ENCODE data around the gene F2R.

The F2R gene

DNA sequence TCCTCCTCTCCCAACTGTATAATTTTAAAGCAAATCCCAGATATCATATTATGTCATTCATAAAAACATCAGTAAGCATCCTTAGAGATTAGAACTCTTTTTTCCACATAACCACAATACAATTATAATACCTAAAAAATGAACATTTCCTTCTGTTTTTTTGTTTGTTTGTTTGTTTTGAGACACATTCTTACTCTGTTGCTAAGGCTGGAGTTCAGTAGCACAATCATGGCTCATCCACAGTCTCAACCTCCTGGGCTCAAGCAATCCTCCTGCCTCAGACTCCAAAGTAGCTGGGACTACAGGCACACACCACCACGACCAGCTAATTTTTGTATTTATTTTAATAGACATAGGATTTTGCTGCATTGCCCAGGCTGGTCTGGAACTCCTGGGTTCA is 8.0 kb downstream of the F2R start:
- no peak overlapping the region for H4K8ac ChIP-seq (ENCODE audit: low read depth, low read length)
- H3K79me2 ChIP-seq (ENCODE audit: control insufficient read depth, insufficient read depth, low read length, poor library complexity): no peaks in the 10 kb centered on the region
- H2BK12ac ChIP-seq (ENCODE audit: low read length): no peak overlapping the region
- no peak overlapping the region for H3K4ac ChIP-seq (ENCODE audit: low read depth, low read length)
- no peak overlapping the region for H2AFZ ChIP-seq (ENCODE audit: insufficient read depth, low read length, poor library complexity)
- no CpG with 5 or more reads among the region's 1 CpG for WGBS (ENCODE audit: extremely low coverage, insufficient coverage, insufficient read length)
- H2BK5ac ChIP-seq (ENCODE audit: low read depth, low read length, poor library complexity): no peak overlapping the region
- no peak overlapping the region for H4K91ac ChIP-seq (ENCODE audit: low read depth, low read length)
- no peak overlapping the region for H3K23ac ChIP-seq (ENCODE audit: low read length)
- no peak overlapping the region for H3K14ac ChIP-seq (ENCODE audit: low read length)
- no peaks in the 10 kb centered on the region for H3K79me1 ChIP-seq (ENCODE audit: low read length)
- H2BK120ac ChIP-seq (ENCODE audit: insufficient read depth, low read length, poor library complexity): no peak overlapping the region
- no peak overlapping the region for H3K4me3 ChIP-seq (ENCODE audit: low read depth, low read length)
- H3K4me1 ChIP-seq (ENCODE audit: control insufficient read depth in 1 of 2, insufficient read depth in 2 of 2, low read length in 2 of 2): no peaks in the 10 kb centered on the region
- H3K4me2 ChIP-seq (ENCODE audit: low read length): no peak overlapping the region
- no peak overlapping the region for H3K27ac ChIP-seq (ENCODE audit: low read depth, low read length)
- no peaks in the 10 kb centered on the region for H3K36me3 ChIP-seq (ENCODE audit: control insufficient read depth in 1 of 2, insufficient read depth in 2 of 2, low read length in 2 of 2)
- H4K12ac ChIP-seq (ENCODE audit: low read depth, low read length): no peak overlapping the region
- no peaks in the 10 kb centered on the region for H3K27me3 ChIP-seq (ENCODE audit: insufficient read depth, low read length)
- H2AK5ac ChIP-seq (ENCODE audit: low read length): no peak overlapping the region
- no peaks in the 10 kb centered on the region for H3K9me3 ChIP-seq (ENCODE audit: insufficient read depth, low read depth, low read length)
- no peak for DNase-seq
- H3K9ac ChIP-seq (ENCODE audit: low read length): no peak overlapping the region
- no peak overlapping the region for H3K18ac ChIP-seq (ENCODE audit: low read length)

DNA sequence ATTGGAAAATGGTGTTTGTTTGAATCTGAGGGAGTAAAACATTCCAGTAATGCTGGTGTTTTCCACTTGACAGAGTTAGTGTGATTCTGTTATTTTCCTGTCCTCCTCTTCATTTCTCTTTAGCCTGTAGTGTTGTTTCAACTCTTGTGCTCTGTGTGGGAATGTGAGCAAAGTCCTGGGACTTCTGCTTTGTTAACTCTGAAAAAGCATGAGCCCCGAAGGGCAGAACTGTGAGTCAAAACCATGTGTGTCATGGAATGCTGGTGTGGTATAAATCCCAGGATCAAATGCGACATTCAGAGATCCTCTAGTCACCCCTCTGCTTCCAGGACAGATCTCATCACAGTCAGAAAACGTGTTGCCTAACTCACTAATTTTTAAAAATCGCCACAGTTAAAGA is 8.9 kb downstream of the F2R start:
- no peak overlapping the region for H3K4ac ChIP-seq (ENCODE audit: low read depth, low read length)
- no peak overlapping the region for H3K9ac ChIP-seq (ENCODE audit: low read length)
- no CpG with 5 or more reads among the region's 4 CpGs for WGBS (ENCODE audit: extremely low coverage, insufficient coverage, insufficient read length)
- no peaks in the 10 kb centered on the region for H3K79me2 ChIP-seq (ENCODE audit: control insufficient read depth, insufficient read depth, low read length, poor library complexity)
- H3K27ac ChIP-seq (ENCODE audit: low read depth, low read length): no peak overlapping the region
- no peak overlapping the region for H4K8ac ChIP-seq (ENCODE audit: low read depth, low read length)
- H2AK5ac ChIP-seq (ENCODE audit: low read length): no peak overlapping the region
- no peak overlapping the region for H2BK120ac ChIP-seq (ENCODE audit: insufficient read depth, low read length, poor library complexity)
- no peaks in the 10 kb centered on the region for H3K79me1 ChIP-seq (ENCODE audit: low read length)
- no peaks in the 10 kb centered on the region for H3K4me1 ChIP-seq (ENCODE audit: control insufficient read depth in 1 of 2, insufficient read depth in 2 of 2, low read length in 2 of 2)
- no peak overlapping the region for H3K14ac ChIP-seq (ENCODE audit: low read length)
- H3K36me3 ChIP-seq (ENCODE audit: control insufficient read depth in 1 of 2, insufficient read depth in 2 of 2, low read length in 2 of 2): no peaks in the 10 kb centered on the region
- no peak overlapping the region for H2BK5ac ChIP-seq (ENCODE audit: low read depth, low read length, poor library complexity)
- no peak overlapping the region for H2AFZ ChIP-seq (ENCODE audit: insufficient read depth, low read length, poor library complexity)
- no peak overlapping the region for H4K12ac ChIP-seq (ENCODE audit: low read depth, low read length)
- H3K4me2 ChIP-seq (ENCODE audit: low read length): no peak overlapping the region
- H2BK12ac ChIP-seq (ENCODE audit: low read length): no peak overlapping the region
- DNase-seq: no peak
- no peak overlapping the region for H4K91ac ChIP-seq (ENCODE audit: low read depth, low read length)
- H3K4me3 ChIP-seq (ENCODE audit: low read depth, low read length): no peak overlapping the region
- H3K27me3 ChIP-seq (ENCODE audit: insufficient read depth, low read length): no peaks in the 10 kb centered on the region
- H3K18ac ChIP-seq (ENCODE audit: low read length): no peak overlapping the region
- H3K9me3 ChIP-seq (ENCODE audit: insufficient read depth, low read depth, low read length): no peaks in the 10 kb centered on the region
- H3K23ac ChIP-seq (ENCODE audit: low read length): no peak overlapping the region

DNA sequence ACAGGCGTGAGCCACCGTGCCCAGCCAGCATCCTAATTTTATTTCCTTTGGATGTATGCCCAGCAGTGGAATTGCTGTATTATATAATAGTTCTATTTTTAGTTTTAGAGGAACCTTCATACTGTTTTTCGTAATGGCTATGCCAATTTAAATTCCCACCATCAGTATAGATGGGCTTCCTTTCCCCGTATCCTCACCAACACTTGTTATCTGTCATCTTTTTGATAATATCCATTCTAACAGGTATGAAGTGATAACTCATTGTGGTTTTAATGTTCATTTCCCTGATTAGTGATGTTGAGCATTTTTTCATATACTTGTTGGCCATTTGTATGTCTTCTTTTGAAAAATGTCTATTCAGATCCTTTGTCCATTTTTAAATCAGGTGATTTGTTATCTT is 13.0 kb downstream of the F2R start:
- Histone ChIP-seq H3K79me1 (ENCODE audit: low read length) (no peaks in the 10 kb centered on the region), H4K91ac (ENCODE audit: low read depth, low read length) (no peak overlapping the region), H3K14ac (ENCODE audit: low read length) (no peak overlapping the region), H3K27me3 (ENCODE audit: insufficient read depth, low read length) (no peaks in the 10 kb centered on the region), H3K4ac (ENCODE audit: low read depth, low read length) (no peak overlapping the region), H3K79me2 (ENCODE audit: control insufficient read depth, insufficient read depth, low read length, poor library complexity) (no peaks in the 10 kb centered on the region), H2BK12ac (ENCODE audit: low read length) (no peak overlapping the region), H3K9me3 (ENCODE audit: insufficient read depth, low read depth, low read length) (no peaks in the 10 kb centered on the region), H3K18ac (ENCODE audit: low read length) (no peak overlapping the region), H2BK5ac (ENCODE audit: low read depth, low read length, poor library complexity) (no peak overlapping the region), H4K12ac (ENCODE audit: low read depth, low read length) (no peak overlapping the region), H3K36me3 (ENCODE audit: control insufficient read depth in 1 of 2, insufficient read depth in 2 of 2, low read length in 2 of 2) (no peaks in the 10 kb centered on the region), H3K27ac (ENCODE audit: low read depth, low read length) (no peak overlapping the region), H3K4me2 (ENCODE audit: low read length) (no peak overlapping the region), H2AK5ac (ENCODE audit: low read length) (no peak overlapping the region), H2BK120ac (ENCODE audit: insufficient read depth, low read length, poor library complexity) (no peak overlapping the region), H3K4me3 (ENCODE audit: low read depth, low read length) (no peak overlapping the region), H3K4me1 (ENCODE audit: control insufficient read depth in 1 of 2, insufficient read depth in 2 of 2, low read length in 2 of 2) (no peaks in the 10 kb centered on the region), H3K23ac (ENCODE audit: low read length) (no peak overlapping the region), H2AFZ (ENCODE audit: insufficient read depth, low read length, poor library complexity) (no peak overlapping the region), H3K9ac (ENCODE audit: low read length) (no peak overlapping the region), H4K8ac (ENCODE audit: low read depth, low read length) (no peak overlapping the region)
- DNase-seq: no peak
- no CpG with 5 or more reads among the region's 4 CpGs for WGBS (ENCODE audit: extremely low coverage, insufficient coverage, insufficient read length)

DNA sequence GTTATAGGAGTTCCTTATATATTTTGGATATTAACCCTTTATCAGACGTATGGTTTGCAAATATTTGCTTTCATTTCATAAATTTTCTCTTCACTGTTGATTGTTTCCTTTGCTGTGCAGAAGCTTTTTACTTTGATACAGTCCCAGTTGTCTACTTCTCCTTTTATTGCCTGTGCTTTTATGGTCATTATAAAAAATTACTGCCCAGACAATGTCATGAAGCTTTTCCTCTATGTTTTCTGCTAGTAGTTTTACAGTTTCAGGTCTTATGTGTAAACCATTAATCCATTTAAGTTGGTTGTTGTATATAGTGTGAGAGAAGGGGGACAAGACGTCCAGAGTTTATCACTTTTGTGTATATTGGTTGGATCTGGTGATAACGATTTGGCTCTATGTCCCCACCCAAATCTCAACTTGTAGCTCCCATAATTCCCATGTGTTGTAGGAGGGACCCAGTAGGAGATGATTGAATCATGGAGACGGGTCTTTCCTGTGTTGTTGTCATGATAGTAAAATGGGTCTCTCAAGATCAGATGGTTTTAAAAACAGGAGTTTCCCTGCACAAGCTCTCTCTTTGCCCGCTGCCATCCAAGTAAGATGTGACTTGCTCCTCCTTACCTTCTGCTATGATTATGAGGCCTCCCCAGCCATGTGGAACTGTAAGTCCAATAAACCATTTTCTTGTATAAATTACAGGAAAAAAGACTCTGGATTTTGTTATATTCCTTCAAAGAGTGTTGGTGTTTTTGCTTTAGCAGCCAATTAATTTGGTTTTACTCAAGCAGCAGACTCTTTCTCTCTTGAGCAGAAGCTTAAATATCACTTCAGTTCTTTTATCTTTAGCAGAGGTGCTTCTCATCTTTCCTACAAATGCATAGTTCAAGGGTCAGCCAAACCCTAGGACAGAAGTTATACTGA is 13.7 kb downstream of the F2R start:
- Histone ChIP-seq H2AK5ac (ENCODE audit: low read length) (no peak overlapping the region), H3K36me3 (ENCODE audit: control insufficient read depth in 1 of 2, insufficient read depth in 2 of 2, low read length in 2 of 2) (no peaks in the 10 kb centered on the region), H2BK120ac (ENCODE audit: insufficient read depth, low read length, poor library complexity) (no peak overlapping the region), H4K12ac (ENCODE audit: low read depth, low read length) (no peak overlapping the region), H4K91ac (ENCODE audit: low read depth, low read length) (no peak overlapping the region), H3K18ac (ENCODE audit: low read length) (no peak overlapping the region), H3K9me3 (ENCODE audit: insufficient read depth, low read depth, low read length) (no peaks in the 10 kb centered on the region), H3K4me1 (ENCODE audit: control insufficient read depth in 1 of 2, insufficient read depth in 2 of 2, low read length in 2 of 2) (no peaks in the 10 kb centered on the region), H3K4me2 (ENCODE audit: low read length) (no peak overlapping the region), H3K27me3 (ENCODE audit: insufficient read depth, low read length) (no peaks in the 10 kb centered on the region), H3K9ac (ENCODE audit: low read length) (no peak overlapping the region), H2BK5ac (ENCODE audit: low read depth, low read length, poor library complexity) (no peak overlapping the region), H2BK12ac (ENCODE audit: low read length) (no peak overlapping the region), H3K4ac (ENCODE audit: low read depth, low read length) (no peak overlapping the region), H3K79me2 (ENCODE audit: control insufficient read depth, insufficient read depth, low read length, poor library complexity) (no peaks in the 10 kb centered on the region), H3K23ac (ENCODE audit: low read length) (no peak overlapping the region), H4K8ac (ENCODE audit: low read depth, low read length) (no peak overlapping the region), H3K14ac (ENCODE audit: low read length) (no peak overlapping the region), H3K27ac (ENCODE audit: low read depth, low read length) (no peak overlapping the region), H3K79me1 (ENCODE audit: low read length) (no peaks in the 10 kb centered on the region), H3K4me3 (ENCODE audit: low read depth, low read length) (no peak overlapping the region), H2AFZ (ENCODE audit: insufficient read depth, low read length, poor library complexity) (no peak overlapping the region)
- WGBS (ENCODE audit: extremely low coverage, insufficient coverage, insufficient read length): no CpG with 5 or more reads among the region's 5 CpGs
- no peak for DNase-seq

Measured in trophoblast cell (in vitro differentiated cells and primary cell).